ENCODE measurements around the gene MET.

MET gene

DNA sequence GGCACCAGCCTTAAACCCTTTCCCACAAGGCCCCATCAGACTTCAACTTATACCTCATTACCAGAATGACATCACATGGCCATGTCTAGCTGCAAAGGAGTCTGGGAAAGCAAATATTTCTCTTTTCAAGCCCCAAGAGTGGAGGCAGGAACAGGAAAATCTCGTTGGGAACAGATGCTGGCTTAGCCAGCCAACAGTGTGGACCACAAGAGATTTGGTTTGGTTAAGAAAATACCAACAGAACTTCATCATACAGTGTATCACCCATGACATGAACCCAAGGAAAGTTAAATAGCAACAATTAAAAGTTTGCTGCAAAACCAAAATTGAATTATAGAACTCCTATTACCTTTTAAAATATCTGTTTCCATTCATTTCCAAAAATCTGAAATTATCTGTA lies 2.2 kb upstream of the MET start:
- H3K9ac ChIP-seq (ENCODE audit: low read length), result no peak overlapping the region
- peaks cover 0 to 7% of the 10 kb centered on the region in 2 donors for H3K27me3 ChIP-seq (ENCODE audit: control insufficient read depth in 1 of 2, insufficient read depth in 2 of 2, low read length in 2 of 2)
- no peak overlapping the region for H3K27ac ChIP-seq (ENCODE audit: low read depth, low read length)
- no peak overlapping the region for H3K4me3 ChIP-seq (ENCODE audit: low read depth in 1 of 2, low read length in 2 of 2)
- H3K9me3 ChIP-seq (ENCODE audit: low read length), result no peaks in the 10 kb centered on the region
- H3K36me3 ChIP-seq (ENCODE audit: insufficient read depth, low read length), result no peaks in the 10 kb centered on the region
- H3K4me1 ChIP-seq (ENCODE audit: insufficient read depth, low read length), result peaks cover 13% of the 10 kb centered on the region

DNA sequence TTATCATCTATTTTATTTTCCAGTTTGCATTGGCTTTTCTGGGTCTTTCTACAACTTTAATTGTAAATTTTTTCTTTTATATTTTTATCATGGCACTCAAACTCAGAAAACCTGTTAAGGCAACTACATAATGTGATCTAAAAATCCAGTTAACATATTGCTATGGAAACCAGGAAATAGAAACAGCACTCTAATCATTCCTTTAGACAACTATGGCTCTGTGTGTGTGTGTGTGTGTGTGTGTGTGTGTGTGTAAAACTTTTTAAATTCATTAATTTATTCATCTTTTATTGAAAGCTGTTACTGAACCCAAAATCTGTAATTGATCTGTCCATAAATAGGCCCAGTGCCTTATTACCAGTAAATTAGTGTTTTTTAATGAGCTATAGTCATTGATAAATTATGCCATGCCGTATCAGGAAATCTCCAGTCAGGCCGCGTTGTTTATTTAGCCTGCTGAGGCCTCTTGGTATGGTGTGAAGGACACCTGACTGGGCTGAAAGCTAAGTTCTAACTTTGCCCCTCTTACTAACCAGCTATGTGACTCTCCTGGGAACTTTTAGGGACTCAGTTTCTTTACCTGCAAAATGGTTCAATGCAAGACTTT lies 1.5 kb upstream of the MET start:
- Histone ChIP-seq H3K4me3 (ENCODE audit: low read depth in 1 of 2, low read length in 2 of 2) (no peak overlapping the region), H3K9ac (ENCODE audit: low read length) (no peak overlapping the region), H3K9me3 (ENCODE audit: low read length) (no peaks in the 10 kb centered on the region), H3K36me3 (ENCODE audit: insufficient read depth, low read length) (no peaks in the 10 kb centered on the region), H3K27ac (ENCODE audit: low read depth, low read length) (no peak overlapping the region), H3K27me3 (ENCODE audit: control insufficient read depth in 1 of 2, insufficient read depth in 2 of 2, low read length in 2 of 2) (peaks cover 0 to 7% of the 10 kb centered on the region in 2 donors), H3K4me1 (ENCODE audit: insufficient read depth, low read length) (peaks cover 13% of the 10 kb centered on the region)

DNA sequence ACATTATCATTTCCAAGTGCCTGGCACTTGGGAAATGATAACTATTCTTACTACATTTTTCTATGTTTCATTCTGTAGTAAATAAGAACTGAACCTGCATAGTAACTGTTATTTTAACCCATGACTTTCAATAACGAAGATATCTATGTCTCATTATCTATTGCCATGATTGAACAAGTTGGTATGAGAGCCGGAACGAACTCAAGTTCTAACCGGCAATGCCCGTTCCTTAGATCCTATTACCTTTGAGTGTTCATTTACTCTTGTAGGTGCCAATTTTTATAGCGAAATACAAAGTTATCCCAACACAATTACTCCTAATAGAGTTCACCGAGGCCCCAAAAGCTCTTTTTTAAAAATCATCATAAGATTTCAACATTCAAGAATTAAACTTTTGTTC lies 885 bp upstream of the MET start:
- H3K9ac ChIP-seq (ENCODE audit: low read length), result no peak overlapping the region
- H3K9me3 ChIP-seq (ENCODE audit: low read length), result no peaks in the 10 kb centered on the region
- peaks cover 0 to 7% of the 10 kb centered on the region in 2 donors for H3K27me3 ChIP-seq (ENCODE audit: control insufficient read depth in 1 of 2, insufficient read depth in 2 of 2, low read length in 2 of 2)
- H3K36me3 ChIP-seq (ENCODE audit: insufficient read depth, low read length), result no peaks in the 10 kb centered on the region
- H3K4me1 ChIP-seq (ENCODE audit: insufficient read depth, low read length), result peaks cover 13% of the 10 kb centered on the region
- no peak overlapping the region for H3K27ac ChIP-seq (ENCODE audit: low read depth, low read length)
- no peak overlapping the region for H3K4me3 ChIP-seq (ENCODE audit: low read depth in 1 of 2, low read length in 2 of 2)

DNA sequence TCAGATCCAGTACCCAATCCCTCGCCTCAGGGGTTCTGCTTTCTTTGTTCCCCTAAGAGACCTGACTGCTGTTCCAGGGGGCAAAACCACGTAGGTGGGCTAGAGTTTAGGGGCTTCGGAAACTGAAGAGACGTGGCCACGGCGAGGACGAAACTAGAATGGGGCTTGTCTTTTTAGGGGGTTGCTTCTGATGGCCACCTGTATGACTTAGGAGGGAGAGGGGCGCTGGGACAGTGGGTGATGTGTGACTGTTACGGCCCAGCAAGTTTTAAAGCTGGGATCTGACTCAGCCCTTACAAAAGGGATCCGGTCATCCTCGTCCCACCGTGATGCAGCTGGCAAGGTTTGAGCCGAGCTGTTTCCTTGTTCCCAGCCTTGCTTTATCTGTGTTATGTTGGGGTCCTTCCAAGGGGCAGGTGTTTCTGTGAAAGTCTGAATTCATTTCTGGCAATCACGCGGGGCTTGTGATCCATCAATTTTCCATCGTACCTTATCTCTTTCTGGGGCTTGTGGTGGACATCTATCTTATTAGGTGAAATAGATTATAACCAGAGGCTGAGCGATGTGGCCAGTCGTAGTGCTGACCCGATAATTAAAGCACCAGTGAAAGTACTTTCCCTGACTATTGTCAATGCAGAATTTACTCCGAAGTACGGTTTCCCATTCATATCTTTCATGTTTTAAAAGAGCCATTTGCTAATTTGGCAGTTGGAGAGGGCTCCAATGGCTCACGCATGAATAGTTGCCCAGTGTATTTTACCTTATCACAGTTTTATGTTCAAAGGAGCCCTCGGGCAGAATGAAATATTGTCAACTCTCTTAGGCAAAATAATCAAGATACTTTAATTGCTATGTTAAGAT lies 830 bp downstream of the MET start:
- peak overlapping the region; percentile 7 for H3K9ac ChIP-seq (ENCODE audit: low read length)
- H3K4me1 ChIP-seq (ENCODE audit: insufficient read depth, low read length), result peaks cover 13% of the 10 kb centered on the region
- peak overlapping the region; percentile 36 to 41 for H3K4me3 ChIP-seq (ENCODE audit: low read depth in 1 of 2, low read length in 2 of 2)
- H3K27ac ChIP-seq (ENCODE audit: low read depth, low read length), result no peak overlapping the region
- no peaks in the 10 kb centered on the region for H3K9me3 ChIP-seq (ENCODE audit: low read length)
- H3K27me3 ChIP-seq (ENCODE audit: control insufficient read depth in 1 of 2, insufficient read depth in 2 of 2, low read length in 2 of 2), result peaks cover 0 to 7% of the 10 kb centered on the region in 2 donors
- H3K36me3 ChIP-seq (ENCODE audit: insufficient read depth, low read length), result no peaks in the 10 kb centered on the region

DNA sequence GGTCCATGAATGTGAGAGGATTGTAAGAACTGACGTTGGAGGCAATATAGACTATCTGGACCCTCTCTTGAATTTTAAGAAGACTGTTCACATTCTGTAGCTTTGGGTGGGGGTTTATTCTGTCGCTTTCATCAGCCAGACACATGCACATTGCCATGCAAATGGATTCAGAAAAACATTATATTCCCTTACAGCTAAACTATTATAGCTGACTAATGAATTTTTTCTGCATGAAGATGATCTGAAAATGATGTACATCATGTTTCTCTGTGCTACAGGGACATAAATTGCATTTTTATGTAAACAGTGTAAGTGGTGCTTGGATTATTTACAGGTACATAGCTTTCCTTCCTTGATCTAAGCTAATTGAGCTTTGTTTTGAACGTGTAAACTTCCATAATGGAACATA lies 1.5 kb downstream of the MET start:
- peaks cover 0 to 7% of the 10 kb centered on the region in 2 donors for H3K27me3 ChIP-seq (ENCODE audit: control insufficient read depth in 1 of 2, insufficient read depth in 2 of 2, low read length in 2 of 2)
- peaks cover 13% of the 10 kb centered on the region for H3K4me1 ChIP-seq (ENCODE audit: insufficient read depth, low read length)
- H3K36me3 ChIP-seq (ENCODE audit: insufficient read depth, low read length), result no peaks in the 10 kb centered on the region
- H3K4me3 ChIP-seq (ENCODE audit: low read depth in 1 of 2, low read length in 2 of 2), result no peak overlapping the region
- H3K9ac ChIP-seq (ENCODE audit: low read length), result no peak overlapping the region
- no peak overlapping the region for H3K27ac ChIP-seq (ENCODE audit: low read depth, low read length)
- H3K9me3 ChIP-seq (ENCODE audit: low read length), result no peaks in the 10 kb centered on the region

DNA sequence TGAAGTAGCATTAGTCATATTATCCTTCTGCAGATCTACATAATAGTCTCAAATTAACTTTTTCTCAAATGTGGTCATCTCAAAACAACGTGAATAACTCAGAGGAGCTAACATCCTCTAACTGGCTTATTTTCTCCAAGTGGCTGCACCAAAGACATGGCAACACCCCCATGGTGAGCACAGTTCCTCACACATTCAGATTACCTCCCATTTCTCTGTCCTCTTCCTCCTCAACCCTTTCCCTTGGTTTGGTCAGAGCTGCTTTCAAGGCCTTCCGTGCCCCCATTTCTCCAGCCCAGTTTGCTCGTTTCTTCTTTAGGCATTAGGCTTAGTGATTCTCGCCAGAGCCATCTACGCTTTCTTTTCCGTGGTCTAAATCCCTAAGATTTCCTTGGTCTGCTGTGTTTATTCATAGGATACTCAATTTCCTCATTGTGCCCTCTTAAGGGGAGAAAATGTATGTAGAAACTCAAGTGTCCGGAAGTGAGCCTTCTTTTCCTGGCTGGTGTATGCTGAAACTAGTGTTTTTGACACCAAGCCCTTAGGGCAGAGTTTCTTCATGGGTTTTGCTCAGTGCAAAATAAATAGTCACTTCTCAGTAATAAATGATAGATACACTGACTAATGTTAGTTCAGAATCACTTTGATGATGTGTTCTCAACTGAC lies 2.6 kb downstream of the MET start:
- H3K27ac ChIP-seq (ENCODE audit: low read depth, low read length), result no peak overlapping the region
- H3K9me3 ChIP-seq (ENCODE audit: low read length), result no peaks in the 10 kb centered on the region
- H3K9ac ChIP-seq (ENCODE audit: low read length), result no peak overlapping the region
- H3K4me1 ChIP-seq (ENCODE audit: insufficient read depth, low read length), result peaks cover 13% of the 10 kb centered on the region
- no peak overlapping the region for H3K4me3 ChIP-seq (ENCODE audit: low read depth in 1 of 2, low read length in 2 of 2)
- peaks cover 0 to 7% of the 10 kb centered on the region in 2 donors for H3K27me3 ChIP-seq (ENCODE audit: control insufficient read depth in 1 of 2, insufficient read depth in 2 of 2, low read length in 2 of 2)
- no peaks in the 10 kb centered on the region for H3K36me3 ChIP-seq (ENCODE audit: insufficient read depth, low read length)

DNA sequence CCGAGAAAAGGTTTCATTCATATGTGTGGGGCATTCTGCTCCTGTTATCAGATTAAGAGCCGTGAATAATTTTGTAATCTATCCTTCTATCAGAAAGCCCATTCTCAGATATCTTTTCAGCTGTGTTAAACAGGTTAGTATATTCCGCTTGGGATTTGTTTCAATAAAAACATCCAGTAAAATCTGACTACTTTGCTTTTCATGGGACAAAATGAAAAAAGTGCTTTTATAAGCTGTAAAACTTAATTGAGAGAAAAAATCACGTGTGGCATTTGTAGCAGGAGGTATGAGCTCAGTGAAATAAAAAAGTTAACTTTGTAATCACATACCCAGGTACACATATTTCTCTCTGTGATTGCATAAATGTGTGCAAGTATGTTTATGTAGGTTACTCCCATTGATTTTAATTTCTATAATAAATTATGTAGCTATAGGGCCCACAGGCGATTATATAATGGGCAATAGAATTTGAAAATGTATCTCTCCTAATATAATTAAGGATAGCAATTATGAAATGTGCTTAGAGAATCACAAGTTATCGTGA lies 3.9 kb downstream of the MET start:
- Histone ChIP-seq H3K27me3 (ENCODE audit: control insufficient read depth in 1 of 2, insufficient read depth in 2 of 2, low read length in 2 of 2) (peaks cover 0 to 7% of the 10 kb centered on the region in 2 donors), H3K9me3 (ENCODE audit: low read length) (no peaks in the 10 kb centered on the region), H3K9ac (ENCODE audit: low read length) (no peak overlapping the region), H3K36me3 (ENCODE audit: insufficient read depth, low read length) (no peaks in the 10 kb centered on the region), H3K4me3 (ENCODE audit: low read depth in 1 of 2, low read length in 2 of 2) (no peak overlapping the region), H3K27ac (ENCODE audit: low read depth, low read length) (no peak overlapping the region), H3K4me1 (ENCODE audit: insufficient read depth, low read length) (peaks cover 13% of the 10 kb centered on the region)

DNA sequence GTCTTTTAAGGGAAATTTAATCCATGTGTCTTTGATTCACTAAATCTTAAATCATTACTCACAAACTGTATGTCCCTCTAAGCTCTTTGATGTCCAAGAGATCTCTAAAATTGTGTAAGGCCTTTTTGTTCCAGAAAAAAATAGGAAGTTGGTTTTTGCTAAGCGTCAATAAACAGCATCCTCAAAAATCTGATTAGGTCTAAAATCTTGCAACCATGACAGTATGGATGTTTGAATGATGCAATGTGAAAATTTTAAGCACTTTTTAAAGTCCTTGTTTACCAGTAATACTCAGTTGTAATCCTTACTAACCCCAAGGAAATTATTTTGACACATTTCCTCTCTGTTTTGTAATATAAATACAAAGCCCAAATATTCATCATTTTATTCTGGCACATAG lies 6.8 kb downstream of the MET start:
- no peaks in the 10 kb centered on the region for H3K9me3 ChIP-seq (ENCODE audit: low read length)
- no peaks in the 10 kb centered on the region for H3K36me3 ChIP-seq (ENCODE audit: insufficient read depth, low read length)

DNA sequence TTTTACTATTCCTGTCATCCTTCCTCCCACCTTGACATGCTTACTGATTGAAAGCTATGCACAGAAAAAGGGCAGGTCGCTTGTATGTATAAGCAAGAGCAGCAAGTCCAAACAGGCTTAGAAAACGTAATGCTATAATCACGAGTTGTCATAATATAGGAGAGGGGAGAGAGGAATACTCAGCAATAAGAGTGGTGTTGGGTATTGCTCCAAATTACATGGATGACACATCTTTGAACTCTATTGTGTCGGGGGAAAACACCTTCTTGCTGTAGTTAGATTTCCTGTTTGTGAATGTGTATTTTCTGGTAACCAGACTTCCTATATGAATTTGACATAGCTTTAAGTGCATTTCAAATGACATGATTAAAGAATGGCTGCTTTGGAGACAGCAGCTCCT lies 7.5 kb downstream of the MET start:
- H3K27me3 ChIP-seq (ENCODE audit: control insufficient read depth in 1 of 2, insufficient read depth in 2 of 2, low read length in 2 of 2), result no peaks in the 10 kb centered on the region
- no peak overlapping the region for H3K4me3 ChIP-seq (ENCODE audit: low read depth in 1 of 2, low read length in 2 of 2)
- H3K27ac ChIP-seq (ENCODE audit: low read depth, low read length), result no peak overlapping the region
- no peak overlapping the region for H3K9ac ChIP-seq (ENCODE audit: low read length)
- H3K9me3 ChIP-seq (ENCODE audit: low read length), result no peaks in the 10 kb centered on the region
- H3K4me1 ChIP-seq (ENCODE audit: insufficient read depth, low read length), result no peaks in the 10 kb centered on the region
- H3K36me3 ChIP-seq (ENCODE audit: insufficient read depth, low read length), result no peaks in the 10 kb centered on the region

More for the DNA sequence above, 6.8 kb downstream of the MET start:
- Histone ChIP-seq H3K4me1 (ENCODE audit: insufficient read depth, low read length) (no peaks in the 10 kb centered on the region), H3K27ac (ENCODE audit: low read depth, low read length) (no peak overlapping the region), H3K9ac (ENCODE audit: low read length) (no peak overlapping the region), H3K4me3 (ENCODE audit: low read depth in 1 of 2, low read length in 2 of 2) (no peak overlapping the region), H3K27me3 (ENCODE audit: control insufficient read depth in 1 of 2, insufficient read depth in 2 of 2, low read length in 2 of 2) (no peaks in the 10 kb centered on the region)

DNA sequence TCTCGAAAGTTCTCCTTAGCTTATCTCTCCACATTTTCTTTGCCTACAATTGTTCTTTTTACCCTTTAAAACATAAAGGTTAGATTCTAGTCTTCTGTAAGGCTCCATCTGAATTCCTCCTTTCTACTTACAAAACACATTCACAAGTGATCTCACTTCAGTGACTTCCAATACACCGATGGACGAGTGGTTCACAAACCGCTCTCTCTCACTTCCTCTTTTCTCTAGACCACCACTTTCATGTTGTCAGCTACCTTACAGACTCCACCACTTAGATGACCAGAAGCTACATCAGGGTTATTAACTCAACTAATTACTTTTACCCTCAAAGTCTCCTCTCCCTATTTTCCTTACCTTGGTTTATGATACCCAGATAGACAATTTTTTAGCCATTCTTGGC lies 11.8 kb downstream of the MET start:
- H3K27ac ChIP-seq (ENCODE audit: low read depth, low read length), result no peak overlapping the region
- H3K9me3 ChIP-seq (ENCODE audit: low read length), result no peaks in the 10 kb centered on the region
- H3K36me3 ChIP-seq (ENCODE audit: insufficient read depth, low read length), result no peaks in the 10 kb centered on the region
- H3K4me3 ChIP-seq (ENCODE audit: low read depth in 1 of 2, low read length in 2 of 2), result no peak overlapping the region
- no peaks in the 10 kb centered on the region for H3K27me3 ChIP-seq (ENCODE audit: control insufficient read depth in 1 of 2, insufficient read depth in 2 of 2, low read length in 2 of 2)
- H3K4me1 ChIP-seq (ENCODE audit: insufficient read depth, low read length), result no peaks in the 10 kb centered on the region
- H3K9ac ChIP-seq (ENCODE audit: low read length), result no peak overlapping the region

DNA sequence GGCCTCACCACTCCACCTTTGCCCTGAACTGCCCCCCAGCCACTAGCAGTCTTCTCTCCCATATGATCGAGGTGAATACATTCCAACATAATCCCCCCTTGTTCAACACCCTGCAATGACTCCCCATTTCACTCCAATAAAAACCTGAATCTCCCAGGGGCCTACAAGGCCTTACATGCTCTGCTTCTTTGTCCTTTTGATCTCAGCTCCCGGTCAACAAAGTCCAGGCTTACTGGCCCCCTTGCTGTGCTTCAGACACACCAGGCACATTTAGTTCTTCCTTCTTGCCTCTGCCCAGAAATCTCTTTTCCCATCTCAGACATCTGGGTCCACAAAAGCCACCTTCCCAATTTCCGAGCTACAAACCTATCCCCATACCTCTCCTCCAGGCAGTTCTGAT lies 14.0 kb downstream of the MET start:
- Histone ChIP-seq H3K4me1 (ENCODE audit: insufficient read depth, low read length) (no peaks in the 10 kb centered on the region), H3K36me3 (ENCODE audit: insufficient read depth, low read length) (no peaks in the 10 kb centered on the region), H3K27ac (ENCODE audit: low read depth, low read length) (no peak overlapping the region), H3K9me3 (ENCODE audit: low read length) (no peaks in the 10 kb centered on the region), H3K4me3 (ENCODE audit: low read depth in 1 of 2, low read length in 2 of 2) (no peak overlapping the region), H3K27me3 (ENCODE audit: control insufficient read depth in 1 of 2, insufficient read depth in 2 of 2, low read length in 2 of 2) (no peaks in the 10 kb centered on the region), H3K9ac (ENCODE audit: low read length) (no peak overlapping the region)
